Trophoblast cell (in vitro differentiated cells and primary cell): ENCODE data around the gene PAQR4.

ENCODE experiments used
- DNase-seq, 2 donors: peaks; one replicate each; pipeline ENCODE4 v3.0.0-alpha.2; 2016
- H2AFZ ChIP-seq: 2 replicates; pipeline ENCODE4 v1.6.1; 2013; ENCODE audit warnings: low read length, moderate library complexity, mild to moderate bottlenecking; ENCODE audit not compliant: insufficient read depth, poor library complexity
- H2AK5ac ChIP-seq: 2 replicates; pipeline ENCODE4 v1.6.1; 2013; ENCODE audit warnings: mild to moderate bottlenecking, low read length
- H2BK120ac ChIP-seq: 2 replicates; pipeline ENCODE4 v1.6.1; 2013; ENCODE audit warnings: low read length, mild to moderate bottlenecking, moderate library complexity; ENCODE audit not compliant: insufficient read depth, poor library complexity
- H2BK12ac ChIP-seq: 2 replicates; pipeline ENCODE4 v1.6.1; 2013; ENCODE audit warnings: mild to moderate bottlenecking, low read length, moderate library complexity
- H2BK5ac ChIP-seq: 2 replicates; pipeline ENCODE4 v1.6.1; 2013; ENCODE audit warnings: low read length, low read depth, moderate library complexity, mild to moderate bottlenecking; ENCODE audit not compliant: poor library complexity
- H3K14ac ChIP-seq: 2 replicates; pipeline ENCODE4 v1.6.1; 2013; ENCODE audit warnings: mild to moderate bottlenecking, low read length
- H3K18ac ChIP-seq: 2 replicates; pipeline ENCODE4 v1.6.1; 2013; ENCODE audit warnings: mild to moderate bottlenecking, low read length
- H3K23ac ChIP-seq: 2 replicates; pipeline ENCODE4 v1.6.1; 2013; ENCODE audit warnings: low read length
- H3K27ac ChIP-seq: 2 replicates; pipeline ENCODE4 v1.5.1; 2013; ENCODE audit warnings: low read depth, mild to moderate bottlenecking, inconsistent platforms, low read length, moderate library complexity
- H3K27me3 ChIP-seq: 2 replicates; pipeline ENCODE4 v1.6.1; 2013; ENCODE audit warnings: inconsistent platforms, mild to moderate bottlenecking, low read length, moderate library complexity; ENCODE audit not compliant: insufficient read depth
- H3K36me3 ChIP-seq, 2 experiments: 1 replicate in 1 of 2; 2 replicates in 1 of 2; pipeline ENCODE4 v1.6.1; 2013; ENCODE audit warnings: low read length in 2 of 2, mild to moderate bottlenecking in 2 of 2, moderate library complexity in 1 of 2; ENCODE audit not compliant: insufficient read depth in 2 of 2, control insufficient read depth in 1 of 2
- H3K4ac ChIP-seq: 2 replicates; pipeline ENCODE4 v1.6.1; 2013; ENCODE audit warnings: low read depth, mild to moderate bottlenecking, low read length, moderate library complexity
- H3K4me1 ChIP-seq, 2 experiments: 1 replicate in 1 of 2; 2 replicates in 1 of 2; pipeline ENCODE4 v1.6.1; 2013; ENCODE audit warnings: low read length in 2 of 2, mild to moderate bottlenecking in 2 of 2, moderate library complexity in 1 of 2; ENCODE audit not compliant: insufficient read depth in 2 of 2, control insufficient read depth in 1 of 2
- H3K4me2 ChIP-seq: 2 replicates; pipeline ENCODE4 v1.6.1; 2013; ENCODE audit warnings: inconsistent platforms, mild to moderate bottlenecking, low read length, moderate library complexity
- H3K4me3 ChIP-seq: 2 replicates; pipeline ENCODE4 v1.5.1; 2013; ENCODE audit warnings: mild to moderate bottlenecking, low read depth, low read length, inconsistent platforms
- H3K79me1 ChIP-seq: one replicate; pipeline ENCODE4 v1.6.1; 2013; ENCODE audit warnings: low read length
- H3K79me2 ChIP-seq: 2 replicates; pipeline ENCODE4 v1.6.1; 2013; ENCODE audit warnings: low read length, mild to moderate bottlenecking; ENCODE audit not compliant: control insufficient read depth, insufficient read depth, poor library complexity
- H3K9ac ChIP-seq: 2 replicates; pipeline ENCODE4 v1.6.1; 2013; ENCODE audit warnings: mild to moderate bottlenecking, low read length
- H3K9me3 ChIP-seq: 2 replicates; pipeline ENCODE4 v1.6.1; 2013; ENCODE audit warnings: low read depth, mild to moderate bottlenecking, control low read depth, inconsistent platforms, low read length; ENCODE audit not compliant: insufficient read depth
- H4K12ac ChIP-seq: 2 replicates; pipeline ENCODE4 v1.6.1; 2013; ENCODE audit warnings: low read depth, mild to moderate bottlenecking, low read length, moderate library complexity
- H4K8ac ChIP-seq: 2 replicates; pipeline ENCODE4 v1.6.1; 2013; ENCODE audit warnings: low read depth, mild to moderate bottlenecking, low read length, moderate library complexity
- H4K91ac ChIP-seq: one replicate; pipeline ENCODE4 v1.6.1; 2013; ENCODE audit warnings: low read depth, mild to moderate bottlenecking, low read length, moderate library complexity
- WGBS: extraction: QIAGEN DNeasy Blood & Tissue Kit; methylation state at CpG from one replicate; pipeline ENCODE4 v1.1.7; 2013; ENCODE audit warnings: missing lambda C conversion rate; ENCODE audit not compliant: insufficient read length, insufficient coverage; ENCODE audit errors: extremely low coverage; 5-methylcytosine and 5-hydroxymethylcytosine counted together

Gene PAQR4

GRCh38 chr16:2937170-2937569 is 32.0 kb upstream of the PAQR4 start:
- H3K18ac ChIP-seq, result no peak overlapping the region
- H2BK12ac ChIP-seq, result no peak overlapping the region

GRCh38 chr16:2938206-2938605 is 30.9 kb upstream of the PAQR4 start:
- no peak overlapping the region for H3K4me2 ChIP-seq
- WGBS, result no CpG with 5 or more reads among the region's 12 CpGs

More at GRCh38 chr16:2937170-2937569, 32.0 kb upstream of the PAQR4 start:
- no peaks in the 10 kb centered on the region for H3K27me3 ChIP-seq
- H3K4ac ChIP-seq, result no peak overlapping the region
- DNase-seq, result no peak
- no peak overlapping the region for H3K4me2 ChIP-seq
- H2AK5ac ChIP-seq, result no peak overlapping the region
- H3K23ac ChIP-seq, result no peak overlapping the region
- H2BK120ac ChIP-seq, result no peak overlapping the region
- no peak overlapping the region for H3K4me3 ChIP-seq
- H2BK5ac ChIP-seq, result no peak overlapping the region
- H3K79me2 ChIP-seq, result no peaks in the 10 kb centered on the region
- H3K9me3 ChIP-seq, result no peaks in the 10 kb centered on the region
- H3K36me3 ChIP-seq, result peaks cover 43 to 47% of the 10 kb centered on the region in 2 experiments
- H4K91ac ChIP-seq, result no peak overlapping the region
- no peak overlapping the region for H3K27ac ChIP-seq
- H4K8ac ChIP-seq, result no peak overlapping the region
- no peaks in the 10 kb centered on the region for H3K79me1 ChIP-seq
- H3K9ac ChIP-seq, result no peak overlapping the region
- no CpG with 5 or more reads among the region's 24 CpGs for WGBS
- no peak overlapping the region for H2AFZ ChIP-seq
- no peak overlapping the region for H4K12ac ChIP-seq
- no peak overlapping the region for H3K14ac ChIP-seq
- H3K4me1 ChIP-seq, result no peaks in the 10 kb centered on the region

GRCh38 chr16:2939968-2940367 is 29.2 kb upstream of the PAQR4 start:
- Histone ChIP-seq H2AFZ (no peak overlapping the region), H4K8ac (no peak overlapping the region), H3K4me3 (no peak overlapping the region), H3K36me3 (peaks cover 36 to 40% of the 10 kb centered on the region in 2 experiments), H3K9me3 (no peaks in the 10 kb centered on the region), H4K91ac (no peak overlapping the region), H3K9ac (no peak overlapping the region), H2BK5ac (no peak overlapping the region), H3K4me2 (no peak overlapping the region), H3K14ac (no peak overlapping the region), H3K23ac (no peak overlapping the region), H2BK120ac (no peak overlapping the region), H2AK5ac (no peak overlapping the region), H3K18ac (no peak overlapping the region), H3K27me3 (no peaks in the 10 kb centered on the region), H3K27ac (no peak overlapping the region), H3K4ac (no peak overlapping the region), H2BK12ac (no peak overlapping the region), H3K79me2 (no peaks in the 10 kb centered on the region), H3K4me1 (no peaks in the 10 kb centered on the region), H3K79me1 (no peaks in the 10 kb centered on the region), H4K12ac (no peak overlapping the region)
- no peak for DNase-seq
- no CpG with 5 or more reads among the region's 2 CpGs for WGBS

More at GRCh38 chr16:2938206-2938605, 30.9 kb upstream of the PAQR4 start:
- Histone ChIP-seq H3K27ac (no peak overlapping the region), H4K91ac (no peak overlapping the region), H3K79me1 (no peaks in the 10 kb centered on the region), H2AK5ac (no peak overlapping the region), H3K79me2 (no peaks in the 10 kb centered on the region), H3K27me3 (no peaks in the 10 kb centered on the region), H3K9ac (no peak overlapping the region), H2AFZ (no peak overlapping the region), H3K18ac (no peak overlapping the region), H3K4ac (no peak overlapping the region), H2BK120ac (no peak overlapping the region), H4K12ac (no peak overlapping the region), H4K8ac (no peak overlapping the region), H3K36me3 (peaks cover 42 to 48% of the 10 kb centered on the region in 2 experiments), H3K4me1 (no peaks in the 10 kb centered on the region), H2BK5ac (no peak overlapping the region), H2BK12ac (no peak overlapping the region), H3K23ac (no peak overlapping the region), H3K4me3 (no peak overlapping the region), H3K14ac (no peak overlapping the region), H3K9me3 (no peaks in the 10 kb centered on the region)
- no peak for DNase-seq

GRCh38 chr16:2942045-2942444 is 27.1 kb upstream of the PAQR4 start:
- DNase-seq, result no peak
- no peaks in the 10 kb centered on the region for H3K79me2 ChIP-seq
- no peak overlapping the region for H3K23ac ChIP-seq
- no peak overlapping the region for H2BK5ac ChIP-seq
- H3K27ac ChIP-seq, result no peak overlapping the region
- no peaks in the 10 kb centered on the region for H3K79me1 ChIP-seq
- no peak overlapping the region for H2BK120ac ChIP-seq
- H3K9me3 ChIP-seq, result no peaks in the 10 kb centered on the region
- no peak overlapping the region for H4K8ac ChIP-seq
- no peaks in the 10 kb centered on the region for H3K27me3 ChIP-seq
- no peak overlapping the region for H3K14ac ChIP-seq
- H3K4ac ChIP-seq, result no peak overlapping the region
- H4K91ac ChIP-seq, result no peak overlapping the region
- H3K4me2 ChIP-seq, result no peak overlapping the region
- no peak overlapping the region for H3K9ac ChIP-seq
- no peak overlapping the region for H3K4me3 ChIP-seq
- H2AFZ ChIP-seq, result no peak overlapping the region
- no peak overlapping the region for H4K12ac ChIP-seq
- no peak overlapping the region for H2AK5ac ChIP-seq
- no peak overlapping the region for H2BK12ac ChIP-seq
- no peaks in the 10 kb centered on the region for H3K4me1 ChIP-seq
- WGBS, result no CpG with 5 or more reads among the region's 4 CpGs
- H3K36me3 ChIP-seq, result peaks cover 25 to 31% of the 10 kb centered on the region in 2 experiments
- no peak overlapping the region for H3K18ac ChIP-seq
